CD4-positive, alpha-beta T cell (primary cell): ENCODE measurements around the gene TMEM200A. TPM values are rescaled to one million over a fixed set of nuclear protein-coding genes. Genes with fewer than 3 reads are reported as not detected.

Experiments used
- ATAC-seq: fragments of 200-7000 bp; cut with Tn5 transposase; one replicate; pipeline ENCODE4 v1.10.0; 2022; ENCODE audit warnings: mild to moderate bottlenecking; ENCODE audit not compliant: poor library complexity
- CTCF ChIA-PET: fragments of 350-600 bp; sonication (Branson Sonifier 250); formaldehyde crosslinking; loops from one replicate; lab custom pipeline; 2021; ENCODE audit warnings: antibody characterized with exemption, inconsistent platforms; lab: Charles Lee
- POLR2A ChIA-PET: fragments of 350-600 bp; sonication (Branson Sonifier 250); formaldehyde crosslinking; loops from one replicate; lab custom pipeline; 2021; ENCODE audit warnings: antibody characterized with exemption, inconsistent platforms; lab: Charles Lee
- DNase-seq, 14 experiments: peaks; one replicate each; pipeline ENCODE4 v3.0.0-alpha.2; 2013 to 2020; ENCODE audit warnings: mixed read lengths in 2 of 14
- H3K27ac ChIP-seq, 2 donors: one replicate each; pipeline versions ENCODE4 v1.5.1 to v1.7.0; 2013; ENCODE audit warnings: low read length in 2 of 2, low read depth in 1 of 2, mild to moderate bottlenecking in 1 of 2
- H3K27me3 ChIP-seq, 2 experiments: 1 replicate in 1 of 2; 2 replicates in 1 of 2; pipeline versions ENCODE4 v1.6.1 to v1.7.0; 2013; ENCODE audit warnings: low read length in 2 of 2, control low read depth in 1 of 2, mild to moderate bottlenecking in 1 of 2, moderate library complexity in 1 of 2; ENCODE audit not compliant: insufficient read depth in 2 of 2, control insufficient read depth in 1 of 2
- H3K36me3 ChIP-seq: one replicate; pipeline ENCODE4 v1.6.1; 2013; ENCODE audit warnings: low read length, control low read depth; ENCODE audit not compliant: insufficient read depth
- H3K4me1 ChIP-seq: one replicate; pipeline ENCODE4 v1.6.1; 2013; ENCODE audit warnings: low read length, control low read depth; ENCODE audit not compliant: insufficient read depth
- H3K4me3 ChIP-seq: one replicate; pipeline ENCODE4 v1.5.1; 2013; ENCODE audit warnings: mild to moderate bottlenecking, low read length, moderate library complexity
- H3K9me3 ChIP-seq, 2 experiments: 1 replicate in 1 of 2; 2 replicates in 1 of 2; pipeline versions ENCODE4 v1.6.1 to v1.7.0; 2013; ENCODE audit warnings: low read length in 2 of 2, mild to moderate bottlenecking in 2 of 2, control low read depth in 1 of 2, moderate library complexity in 1 of 2; ENCODE audit not compliant: control insufficient read depth in 1 of 2, insufficient read depth in 1 of 2
- H3K27ac Mint-ChIP-seq: one replicate; pipeline ENCODE4 v1.8.0; 2020; ENCODE audit warnings: mixed read lengths
- H3K27me3 Mint-ChIP-seq: one replicate; pipeline ENCODE4 v1.8.0; 2021; ENCODE audit warnings: mixed read lengths
- H3K36me3 Mint-ChIP-seq: one replicate; pipeline ENCODE4 v1.8.0; 2021; ENCODE audit warnings: low read depth, mixed read lengths
- H3K4me1 Mint-ChIP-seq: one replicate; pipeline ENCODE4 v1.8.0; 2021; ENCODE audit warnings: low read depth, mixed read lengths
- H3K4me3 Mint-ChIP-seq: one replicate; pipeline ENCODE4 v1.8.0; 2020; ENCODE audit warnings: mild to moderate bottlenecking, mixed read lengths
- H3K9me3 Mint-ChIP-seq: one replicate; pipeline ENCODE4 v1.8.0; 2020; ENCODE audit warnings: mixed read lengths
- intact Hi-C, 2 experiments: fragments of 100-400 bp; cut with DNase I in 1 of 2; cut with micrococcal nuclease in 1 of 2; formaldehyde crosslinking; loops; one replicate each; pipeline versions ENCODE4 v1.15.1 to v1.9.0; 2023 to 2025; cut with DNase I, micrococcal nuclease
- total RNA-seq, 174 experiments: library from RNA in 2 of 174; stranded (reverse) in 2 of 174; gene quantifications; one replicate each; pipeline ENCODE4 v1.2.3 and lab custom pipeline; 2021 to 2026
- TF ChIP-seq, protein P1 (sequence below): fragments of 200-600 bp; IDR thresholded peaks from one replicate; pipeline ENCODE4 v1.8.0; 2022; ENCODE audit warnings: antibody characterized with exemption, mild to moderate bottlenecking

Gene TMEM200A
- total RNA-seq, 2 experiments from 2014 or later = 0.30 to 0.34 TPM

DNA sequence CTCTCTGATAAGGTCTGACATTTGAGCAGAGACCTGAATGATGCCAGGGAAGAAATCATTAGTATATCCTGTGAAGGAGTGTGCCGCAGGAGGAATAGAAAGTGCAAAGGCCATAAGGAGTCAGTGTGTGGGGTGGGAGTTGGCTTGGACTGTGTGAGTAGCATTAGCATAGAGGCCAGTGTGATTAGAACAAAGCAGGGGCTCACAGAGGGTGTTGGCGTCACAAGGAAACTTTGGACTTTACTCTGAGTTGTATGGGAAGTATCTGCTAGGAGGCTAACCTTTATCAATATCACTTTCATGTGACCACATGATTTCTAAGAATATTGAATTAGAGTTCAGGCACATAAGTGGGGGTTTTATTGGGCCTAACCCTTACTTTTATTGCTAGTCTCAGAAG is 12.1 kb downstream of the TMEM200A start:
- Mint-ChIP-seq H3K9me3 (no peaks in the 10 kb centered on the region), H3K4me1 (peaks cover 18% of the 10 kb centered on the region), H3K36me3 (no peaks in the 10 kb centered on the region), H3K27me3 (no peaks in the 10 kb centered on the region), H3K27ac (no peak overlapping the region), H3K4me3 (no peak overlapping the region)
- Histone ChIP-seq H3K36me3 (no peaks in the 10 kb centered on the region), H3K27me3 (no peaks in the 10 kb centered on the region), H3K9me3 (no peaks in the 10 kb centered on the region), H3K4me3 (no peak overlapping the region), H3K4me1 (peaks cover 18% of the 10 kb centered on the region), H3K27ac (no peak overlapping the region)
- ChIA-PET POLR2A (no interaction called here), CTCF (no interaction called here)
- TF ChIP-seq, protein P1, sequence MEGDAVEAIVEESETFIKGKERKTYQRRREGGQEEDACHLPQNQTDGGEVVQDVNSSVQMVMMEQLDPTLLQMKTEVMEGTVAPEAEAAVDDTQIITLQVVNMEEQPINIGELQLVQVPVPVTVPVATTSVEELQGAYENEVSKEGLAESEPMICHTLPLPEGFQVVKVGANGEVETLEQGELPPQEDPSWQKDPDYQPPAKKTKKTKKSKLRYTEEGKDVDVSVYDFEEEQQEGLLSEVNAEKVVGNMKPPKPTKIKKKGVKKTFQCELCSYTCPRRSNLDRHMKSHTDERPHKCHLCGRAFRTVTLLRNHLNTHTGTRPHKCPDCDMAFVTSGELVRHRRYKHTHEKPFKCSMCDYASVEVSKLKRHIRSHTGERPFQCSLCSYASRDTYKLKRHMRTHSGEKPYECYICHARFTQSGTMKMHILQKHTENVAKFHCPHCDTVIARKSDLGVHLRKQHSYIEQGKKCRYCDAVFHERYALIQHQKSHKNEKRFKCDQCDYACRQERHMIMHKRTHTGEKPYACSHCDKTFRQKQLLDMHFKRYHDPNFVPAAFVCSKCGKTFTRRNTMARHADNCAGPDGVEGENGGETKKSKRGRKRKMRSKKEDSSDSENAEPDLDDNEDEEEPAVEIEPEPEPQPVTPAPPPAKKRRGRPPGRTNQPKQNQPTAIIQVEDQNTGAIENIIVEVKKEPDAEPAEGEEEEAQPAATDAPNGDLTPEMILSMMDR = no peak
- intact Hi-C loops = no loop called here
- no peak for ATAC-seq
- no peak for DNase-seq

DNA sequence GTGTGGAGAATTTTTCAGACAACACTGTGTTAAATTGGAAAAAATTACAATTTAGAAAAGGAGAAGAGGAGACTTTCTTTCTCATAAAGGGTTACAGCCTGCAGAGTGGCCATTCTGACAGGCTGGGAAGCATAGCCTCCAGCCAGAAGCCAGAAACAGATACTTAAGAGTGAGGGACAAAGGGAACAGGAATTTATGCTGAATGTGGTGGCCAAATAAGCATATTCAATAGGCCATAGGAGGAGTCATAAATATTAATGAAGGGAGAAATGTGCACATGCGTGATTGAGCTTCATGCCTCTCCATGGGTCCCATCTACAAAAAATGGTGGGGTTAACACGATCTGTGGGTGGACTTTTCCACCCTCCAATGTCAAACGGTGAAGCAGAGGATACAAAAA is 13.4 kb downstream of the TMEM200A start:
- Histone ChIP-seq H3K27me3 (no peaks in the 10 kb centered on the region), H3K4me3 (no peak overlapping the region), H3K27ac (no peak overlapping the region), H3K4me1 (peaks cover 18% of the 10 kb centered on the region), H3K36me3 (no peaks in the 10 kb centered on the region), H3K9me3 (no peaks in the 10 kb centered on the region)
- peaks cover 18% of the 10 kb centered on the region for H3K4me1 Mint-ChIP-seq
- H3K4me3 Mint-ChIP-seq = no peak overlapping the region
- H3K9me3 Mint-ChIP-seq = no peaks in the 10 kb centered on the region
- DNase-seq = no peak
- H3K36me3 Mint-ChIP-seq = no peaks in the 10 kb centered on the region
- TF ChIP-seq, protein P1 = no peak
- no peak for ATAC-seq
- intact Hi-C loops = no loop called here
- H3K27me3 Mint-ChIP-seq = no peaks in the 10 kb centered on the region
- ChIA-PET CTCF (no interaction called here), POLR2A (no interaction called here)
- H3K27ac Mint-ChIP-seq = no peak overlapping the region

DNA sequence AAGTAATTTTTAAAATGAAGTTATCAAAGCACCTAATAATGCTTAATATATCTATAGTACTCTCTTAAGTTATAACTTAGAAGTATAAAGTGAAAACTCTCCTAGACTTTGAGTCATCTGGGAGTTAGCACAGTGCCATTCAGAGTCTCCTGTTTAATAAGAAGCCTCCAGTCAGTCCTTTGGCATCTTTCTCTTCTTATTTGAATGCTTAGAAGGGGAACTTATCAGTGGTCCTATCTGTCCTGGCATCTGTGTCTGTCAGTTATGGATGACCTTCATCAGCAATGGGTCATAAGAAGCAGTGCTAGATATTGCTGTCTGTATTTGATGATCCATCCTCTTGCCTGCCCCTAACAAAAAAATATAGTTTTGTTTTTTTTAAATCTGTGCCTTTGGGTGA is 15.2 kb downstream of the TMEM200A start:
- no peak overlapping the region for H3K4me3 Mint-ChIP-seq
- intact Hi-C loops = loop anchor here (5.0 kb wide), 1 partner anchor 59 kb away; no protein-coding TSS in a partner anchor
- H3K27me3 Mint-ChIP-seq = no peaks in the 10 kb centered on the region
- no peaks in the 10 kb centered on the region for H3K27me3 ChIP-seq
- ATAC-seq (no peak), DNase-seq (no peak)
- no peak overlapping the region for H3K27ac Mint-ChIP-seq
- no peak overlapping the region for H3K4me3 ChIP-seq
- H3K9me3 Mint-ChIP-seq = no peaks in the 10 kb centered on the region
- H3K4me1 Mint-ChIP-seq = peaks cover 18% of the 10 kb centered on the region
- peaks cover 18% of the 10 kb centered on the region for H3K4me1 ChIP-seq
- TF ChIP-seq, protein P1 = no peak
- no peaks in the 10 kb centered on the region for H3K36me3 Mint-ChIP-seq
- no peak overlapping the region for H3K27ac ChIP-seq
- CTCF ChIA-PET = interaction anchor here (0.8 to 1.0 kb wide), 3 partner anchors 9 to 318 kb away, joined by 3 to 4 read pairs (median 3); no protein-coding TSS in a partner anchor
- POLR2A ChIA-PET = interaction anchor here (0.6 to 1.1 kb wide), 3 partner anchors 9 to 25 kb away, joined by 3 to 5 read pairs (median 3); no protein-coding TSS in a partner anchor
- H3K36me3 ChIP-seq = no peaks in the 10 kb centered on the region
- H3K9me3 ChIP-seq = no peaks in the 10 kb centered on the region
